Islet precursor cell (in vitro differentiated cells): ENCODE data around the gene IMPA2.
"Not testable (repeated sequence)": the region's sequence is repeated elsewhere in the genome, so short reads cannot be mapped to it uniquely, and the experiment has no call there.

Experiments used
- DNase-seq: peaks from one replicate; pipeline ENCODE4 v3.0.0-alpha.2; 2018

The IMPA2 gene

DNA sequence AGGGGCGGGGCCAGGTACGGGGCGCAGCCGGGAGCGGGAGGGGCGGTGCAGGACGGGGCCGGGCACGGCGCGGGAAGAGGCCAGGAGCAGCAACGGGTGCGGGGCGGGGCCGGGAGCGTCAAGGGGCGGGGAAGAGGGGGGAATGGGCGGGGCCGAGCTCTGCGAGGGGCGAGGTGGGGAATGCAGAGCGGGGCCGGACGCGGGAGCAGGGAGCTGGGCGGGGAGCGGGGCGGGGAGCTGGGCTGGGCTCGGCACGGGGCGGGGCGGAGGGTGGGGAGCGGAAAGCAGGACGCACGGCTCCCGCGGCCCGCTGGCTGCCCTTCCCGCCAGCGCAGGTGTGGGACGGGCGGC lies at the start of gene IMPA2:
Gene IMPA2 (plus strand): TSS at position 316 of the 351 bp plus-strand sequence. CDS start 163 bp downstream, outside the sequence.
- no peak for DNase-seq

DNA sequence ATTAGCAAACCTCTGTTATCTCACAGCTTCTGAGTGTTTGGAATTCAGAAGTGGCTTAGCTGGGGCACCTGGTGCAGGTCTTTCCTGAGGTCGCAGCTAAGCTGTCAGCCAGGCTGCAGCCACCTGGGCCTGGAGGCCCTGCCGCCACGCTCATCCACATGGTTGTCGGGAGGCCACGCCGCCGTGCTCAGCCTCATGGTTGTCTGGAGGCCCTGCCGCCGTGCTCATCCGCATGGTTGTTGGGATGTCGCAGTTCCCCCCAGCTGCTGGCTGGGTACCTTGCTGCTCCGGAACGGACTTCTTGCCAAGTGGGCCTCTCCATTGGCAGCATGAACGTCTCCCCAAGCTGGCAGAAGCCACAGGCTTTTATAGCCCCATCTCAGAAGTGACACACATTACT lies 48.9 kb upstream of the IMPA2 start:
- DNase-seq, result no peak

DNA sequence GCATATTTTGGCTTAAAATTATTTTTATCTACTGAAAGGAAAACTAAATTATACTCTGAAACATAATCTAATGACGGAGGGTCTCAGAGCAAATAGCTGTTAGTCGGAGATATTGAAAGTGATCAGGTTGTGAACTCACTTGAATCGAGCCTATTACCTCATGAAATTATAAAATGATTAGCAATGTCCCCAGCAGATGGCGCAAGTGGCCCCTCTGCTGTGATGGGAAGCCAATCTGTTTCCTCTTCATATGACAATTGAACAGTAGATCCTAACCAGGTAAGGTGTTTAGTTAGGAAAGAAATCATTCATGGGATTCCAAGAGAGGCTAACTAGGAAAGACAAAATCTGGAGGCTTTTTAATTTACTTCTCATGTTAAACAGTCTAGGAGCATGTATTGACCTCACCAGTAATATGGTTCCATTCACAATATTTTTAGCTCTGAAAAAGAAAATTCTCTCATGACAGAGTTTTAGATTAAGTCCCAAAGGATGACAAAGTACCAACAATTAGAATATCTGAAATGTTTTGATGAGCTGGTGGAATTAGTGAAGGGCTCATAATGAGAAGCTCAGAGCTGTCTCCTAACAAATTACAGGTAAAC lies 43.3 kb upstream of the IMPA2 start:
- peak; percentile 75 for DNase-seq

DNA sequence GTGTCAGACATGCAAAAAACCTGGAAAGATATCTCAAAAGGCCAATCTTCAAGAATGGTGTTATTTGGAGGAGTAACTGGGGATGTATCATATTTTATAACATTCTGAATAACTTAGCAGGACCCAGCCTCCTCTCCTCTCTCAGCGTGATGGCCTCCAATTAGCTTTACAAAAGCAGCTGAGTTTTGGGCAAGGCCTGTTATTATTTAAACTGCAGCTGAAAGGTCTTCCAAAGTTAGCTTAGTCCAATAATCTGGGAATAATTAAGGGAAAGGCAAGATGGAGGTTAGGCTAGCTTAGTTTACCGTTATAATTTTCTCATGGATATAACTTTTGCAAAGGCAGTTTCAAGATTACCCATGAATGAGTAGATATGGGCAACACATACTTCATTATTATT lies 40.4 kb upstream of the IMPA2 start:
- DNase-seq, result no peak

DNA sequence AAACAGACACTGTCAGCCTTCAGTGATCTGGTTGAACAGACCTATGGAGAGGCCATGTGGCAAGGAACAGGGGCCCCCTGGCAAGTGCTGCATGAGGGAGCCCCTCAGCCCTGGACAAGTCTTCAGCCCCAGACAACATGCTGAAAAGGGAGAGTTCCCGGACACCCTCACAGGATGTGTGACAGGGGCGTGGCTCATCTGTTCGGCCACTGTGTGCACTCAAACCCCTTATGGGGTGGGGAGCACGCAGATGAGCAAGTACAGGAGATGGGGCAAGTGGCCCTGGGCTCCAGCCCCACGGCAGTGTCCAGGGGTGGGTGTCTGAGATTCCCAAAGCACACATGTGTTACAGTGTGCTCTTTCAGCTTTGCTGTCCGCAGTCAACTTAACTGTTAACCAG lies 37.8 kb upstream of the IMPA2 start:
- DNase-seq, result no peak

DNA sequence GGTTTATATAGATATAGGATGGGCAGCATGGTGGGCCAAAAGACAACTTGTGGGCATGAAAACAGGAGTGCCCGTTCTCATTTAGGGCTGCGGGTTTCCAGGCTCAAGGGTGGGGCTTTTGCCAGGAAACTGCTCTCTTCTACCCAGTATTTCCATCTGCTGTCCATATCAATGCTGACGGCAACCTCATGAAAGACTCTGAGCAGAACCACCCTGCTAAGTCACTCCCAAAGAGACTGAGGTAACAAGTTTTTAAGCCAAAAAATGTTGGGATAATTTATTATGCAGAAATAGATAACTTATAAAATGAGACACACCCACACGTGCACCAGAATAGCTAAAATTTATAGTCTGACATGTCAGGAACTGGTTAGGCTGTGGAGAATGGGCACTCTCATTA lies 37.1 kb upstream of the IMPA2 start:
- DNase-seq, result no peak

DNA sequence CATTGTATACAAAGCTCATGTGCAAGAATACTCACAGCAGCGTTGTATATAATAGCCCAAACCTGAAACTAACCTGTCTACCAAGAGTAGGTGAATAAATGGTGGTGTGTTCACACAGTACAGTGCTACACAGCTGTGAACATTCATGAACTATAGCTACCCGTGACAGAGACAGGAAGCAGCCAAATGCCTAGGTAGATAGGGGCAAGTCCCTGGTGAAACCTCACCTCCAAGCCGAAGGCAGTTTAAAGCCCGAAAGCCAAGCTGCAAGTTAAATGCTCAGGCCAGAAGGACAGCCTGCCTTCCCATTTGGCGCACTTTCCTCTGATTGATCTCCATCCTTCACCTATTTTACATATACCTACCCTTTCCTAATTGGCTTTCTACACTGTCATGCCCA lies 36.5 kb upstream of the IMPA2 start:
- no peak for DNase-seq

DNA sequence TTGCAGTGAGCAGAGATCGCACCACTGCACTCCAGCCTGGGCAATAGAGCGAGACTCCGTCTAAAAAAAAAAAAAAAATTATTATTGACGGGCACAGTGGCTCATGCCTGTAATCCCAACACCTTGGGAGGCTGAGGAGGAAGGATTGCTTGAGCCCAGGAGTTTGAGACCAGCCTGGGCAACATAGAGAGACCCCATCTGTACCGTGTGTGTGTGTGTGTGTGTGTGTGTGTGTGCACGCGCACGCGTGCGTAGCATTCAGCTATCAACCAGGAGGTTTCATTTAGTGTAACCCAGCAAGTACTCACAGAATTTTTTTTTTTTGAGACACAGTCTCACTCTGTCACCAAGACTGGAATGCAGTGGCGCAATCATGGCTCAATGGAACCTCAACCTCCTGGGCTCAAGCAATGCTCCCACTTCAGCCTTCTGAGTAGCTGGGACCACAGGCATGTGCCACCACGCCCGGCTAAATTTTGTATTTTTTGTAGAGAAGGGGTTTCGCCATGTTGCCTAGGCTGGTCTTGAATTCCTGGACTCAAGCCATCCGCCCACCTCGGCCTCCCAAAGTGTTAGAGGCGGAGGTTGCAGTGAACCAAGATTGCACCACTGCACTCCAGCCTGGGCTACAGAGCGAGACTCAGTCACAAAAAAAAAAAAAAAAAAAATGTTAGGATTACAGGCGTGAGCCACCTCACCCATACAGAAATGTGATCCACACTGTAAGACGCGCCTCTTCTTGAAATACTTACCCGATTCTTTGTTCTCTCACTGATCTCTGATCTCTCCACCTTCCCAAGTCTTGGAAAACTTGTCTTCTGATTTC lies 35.3 kb upstream of the IMPA2 start:
- DNase-seq, result not testable (repeated sequence)

DNA sequence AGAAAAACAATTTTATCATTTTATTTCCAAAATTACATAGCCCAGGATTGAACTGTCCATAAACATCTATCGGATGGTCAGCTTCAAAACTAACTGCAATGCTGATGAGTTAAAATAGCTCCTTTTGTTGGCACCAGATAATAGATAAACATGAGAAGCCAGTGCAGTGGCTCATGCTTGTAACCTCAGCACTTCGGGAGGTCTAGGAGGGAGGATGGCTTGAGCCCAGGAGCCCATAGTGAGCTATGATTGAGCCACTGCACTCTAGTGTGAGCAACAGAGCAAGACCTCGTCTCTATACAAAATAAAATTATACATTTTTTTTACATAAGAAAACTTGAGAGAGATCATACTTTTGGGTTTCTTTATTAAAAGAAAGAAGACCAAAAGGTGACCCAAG lies 34.6 kb upstream of the IMPA2 start:
- DNase-seq, result no peak

DNA sequence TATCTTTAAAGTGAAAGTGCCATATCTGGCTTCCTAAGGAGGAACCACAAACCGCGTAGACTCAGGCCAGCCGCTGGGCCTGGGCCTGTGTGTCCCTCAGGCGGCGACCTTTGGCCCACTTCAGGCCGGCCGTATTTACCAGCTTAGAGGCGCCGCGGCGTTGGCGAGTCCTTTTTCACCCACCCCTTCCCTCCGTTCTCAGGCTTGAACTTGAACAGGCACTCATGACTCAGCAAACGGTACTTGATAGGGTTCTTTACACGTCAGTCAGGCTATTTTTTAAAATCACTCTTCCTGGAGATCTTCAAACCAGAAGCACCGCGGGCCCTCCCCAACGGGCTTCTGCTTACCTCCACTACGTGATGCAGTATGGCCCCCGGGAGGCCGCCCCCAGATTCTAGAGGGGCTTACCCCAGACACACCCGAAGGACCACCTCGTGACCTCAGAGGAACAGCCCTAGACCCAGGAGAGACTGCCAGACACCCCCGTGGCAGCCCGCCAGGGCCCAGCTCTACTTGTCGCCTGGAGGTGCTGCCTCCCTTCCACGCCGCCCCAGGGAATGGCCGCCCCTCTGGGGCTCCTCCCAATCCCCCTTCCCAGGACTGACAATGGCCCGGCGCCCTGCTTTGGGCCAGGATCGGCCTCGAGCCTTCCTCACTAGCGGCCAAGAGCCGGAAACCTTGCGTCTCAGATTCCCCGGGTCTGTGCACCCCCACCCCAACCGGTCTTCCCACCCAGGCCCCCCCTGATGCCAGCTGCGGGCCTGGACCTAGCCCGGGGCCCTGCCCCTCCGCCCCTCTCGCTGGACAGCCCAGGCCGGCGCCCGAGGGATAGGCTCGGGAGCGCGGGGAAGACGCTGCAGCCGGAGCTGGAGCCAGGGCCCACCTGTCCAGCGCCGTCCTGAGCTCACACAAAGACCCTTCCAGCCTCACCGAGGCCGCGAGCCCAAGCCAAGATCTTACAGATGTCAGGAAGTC lies 33.8 kb upstream of the IMPA2 start:
- DNase-seq, result peak; percentile 97

DNA sequence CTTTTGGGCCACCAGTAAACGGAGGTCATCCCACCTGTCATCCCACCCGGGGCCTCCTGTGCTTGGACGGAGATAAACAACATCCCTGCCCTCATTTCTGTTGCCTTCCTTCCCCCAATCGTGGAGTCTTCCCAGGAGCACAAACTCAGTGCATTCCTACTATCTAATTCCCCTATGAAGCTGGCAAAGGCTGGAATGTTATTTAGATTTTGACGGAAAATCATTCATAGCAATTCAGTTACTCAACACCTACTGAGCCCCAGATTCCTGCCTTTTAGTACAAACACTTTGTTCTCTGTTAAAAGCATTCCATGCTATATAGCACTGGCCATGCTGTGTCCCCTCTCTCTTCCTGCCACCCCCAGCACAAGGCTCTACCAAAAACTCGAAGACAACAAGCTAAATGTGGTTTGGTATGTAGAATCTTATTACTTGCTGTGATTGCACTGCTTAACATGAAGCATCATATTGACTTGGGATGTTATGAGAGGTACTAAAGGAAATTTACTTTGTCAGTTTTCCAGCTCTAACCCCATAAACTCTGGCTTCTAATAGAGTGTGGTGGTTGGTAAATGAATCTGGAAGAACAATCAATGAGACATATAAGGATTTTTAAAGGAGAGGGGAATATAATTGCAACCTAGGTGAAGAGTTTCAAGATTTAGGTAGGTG lies 32.3 kb upstream of the IMPA2 start:
- no peak for DNase-seq

DNA sequence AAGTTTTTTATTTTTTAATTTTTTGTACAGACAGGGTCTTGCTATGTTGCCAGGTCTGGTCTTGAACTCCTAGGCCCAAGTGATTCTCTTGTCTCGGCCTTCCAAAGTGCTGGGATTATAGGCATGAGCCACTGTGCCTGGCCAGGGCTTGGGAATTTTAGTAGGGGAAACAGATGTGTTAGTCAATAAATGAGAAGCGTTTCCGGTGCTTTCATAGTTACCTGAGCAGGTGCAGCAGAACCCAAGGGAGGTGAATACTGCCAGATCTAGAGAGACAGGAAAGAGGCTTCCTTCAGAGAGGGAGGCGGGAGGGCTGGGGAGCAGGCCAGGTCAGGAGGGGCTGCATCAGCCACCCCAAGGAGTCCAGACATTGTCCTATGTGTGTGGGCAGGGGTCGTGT lies 30.5 kb upstream of the IMPA2 start:
- no peak for DNase-seq

DNA sequence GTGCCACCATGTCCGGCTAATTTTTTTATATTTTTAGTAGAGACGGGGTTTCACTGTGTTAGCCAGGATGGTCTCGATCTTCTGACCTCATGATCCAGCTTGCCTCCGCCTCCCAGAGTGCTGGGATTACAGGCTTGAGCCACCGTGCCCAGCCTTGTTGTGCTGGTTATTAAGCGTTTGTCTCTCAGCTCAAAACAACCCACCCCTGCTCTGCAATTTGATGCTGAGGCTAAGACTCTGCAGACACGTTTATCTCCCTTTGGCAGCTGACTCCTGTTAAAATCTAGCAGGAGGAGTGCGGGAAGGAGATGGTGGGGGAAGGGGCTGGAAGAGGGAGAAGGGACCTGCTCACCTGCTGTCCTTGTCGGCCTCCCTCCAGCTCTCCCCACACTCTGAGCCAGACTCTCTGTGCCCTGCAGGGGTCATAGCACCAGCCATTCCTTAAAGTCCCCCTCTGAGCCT lies 29.9 kb upstream of the IMPA2 start:
- DNase-seq, result peak; percentile 80

DNA sequence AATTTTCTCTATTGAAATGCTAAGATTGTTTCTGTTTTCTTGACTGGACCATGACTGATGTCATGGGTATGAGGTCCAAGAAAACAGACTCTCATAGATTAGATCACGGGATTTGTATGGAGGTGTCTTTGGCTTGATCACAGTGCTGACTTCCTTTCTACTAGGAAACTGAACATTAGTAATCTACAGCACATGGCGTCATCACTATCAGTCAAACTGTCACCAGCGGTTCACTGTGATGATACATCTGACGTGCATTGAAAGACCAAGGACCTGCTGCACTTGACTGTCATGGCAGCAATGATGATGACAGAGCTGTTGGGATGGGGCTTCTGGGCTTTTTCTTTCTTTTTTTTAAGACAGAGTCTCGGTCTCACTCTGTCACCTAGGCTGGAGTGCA lies 28.2 kb upstream of the IMPA2 start:
- DNase-seq, result no peak

DNA sequence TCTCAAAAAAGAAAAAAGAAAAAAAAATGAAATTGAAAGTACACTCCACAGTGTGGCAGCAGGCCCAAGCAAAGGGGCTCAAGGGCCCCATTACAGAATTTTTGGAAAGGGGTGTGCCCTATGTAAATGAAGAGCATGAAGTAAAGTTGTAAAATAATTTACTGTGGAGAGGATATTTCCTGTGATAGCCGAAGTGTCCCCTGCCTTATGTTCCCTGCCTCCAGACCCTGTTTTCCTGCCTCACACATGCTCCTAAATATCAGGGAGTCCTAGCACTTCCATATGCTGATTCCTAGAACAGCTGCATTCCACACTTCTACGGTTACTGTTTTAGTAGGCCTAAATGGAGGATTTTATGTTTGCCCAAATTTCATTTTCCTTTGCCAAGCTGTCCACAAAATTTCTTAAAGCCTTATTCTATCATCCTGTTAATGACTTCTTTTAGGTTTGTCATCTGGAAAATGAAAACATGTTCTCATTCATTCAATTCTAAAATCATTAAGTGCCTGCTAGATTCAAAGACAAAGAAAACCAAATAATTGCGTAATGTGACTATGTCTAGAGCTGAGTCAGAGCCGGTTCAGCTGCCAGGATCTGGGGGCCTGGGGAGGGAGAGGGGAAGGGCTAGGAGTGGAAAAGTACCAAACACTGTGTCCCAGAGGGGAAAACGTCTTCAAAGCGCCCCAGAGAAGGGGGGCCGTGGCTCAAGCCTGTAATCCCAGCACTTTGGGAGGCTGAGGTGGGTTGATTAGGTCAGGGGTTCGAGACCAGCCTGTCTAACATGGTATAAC lies 25.9 kb upstream of the IMPA2 start:
- DNase-seq, result peak; percentile 93

DNA sequence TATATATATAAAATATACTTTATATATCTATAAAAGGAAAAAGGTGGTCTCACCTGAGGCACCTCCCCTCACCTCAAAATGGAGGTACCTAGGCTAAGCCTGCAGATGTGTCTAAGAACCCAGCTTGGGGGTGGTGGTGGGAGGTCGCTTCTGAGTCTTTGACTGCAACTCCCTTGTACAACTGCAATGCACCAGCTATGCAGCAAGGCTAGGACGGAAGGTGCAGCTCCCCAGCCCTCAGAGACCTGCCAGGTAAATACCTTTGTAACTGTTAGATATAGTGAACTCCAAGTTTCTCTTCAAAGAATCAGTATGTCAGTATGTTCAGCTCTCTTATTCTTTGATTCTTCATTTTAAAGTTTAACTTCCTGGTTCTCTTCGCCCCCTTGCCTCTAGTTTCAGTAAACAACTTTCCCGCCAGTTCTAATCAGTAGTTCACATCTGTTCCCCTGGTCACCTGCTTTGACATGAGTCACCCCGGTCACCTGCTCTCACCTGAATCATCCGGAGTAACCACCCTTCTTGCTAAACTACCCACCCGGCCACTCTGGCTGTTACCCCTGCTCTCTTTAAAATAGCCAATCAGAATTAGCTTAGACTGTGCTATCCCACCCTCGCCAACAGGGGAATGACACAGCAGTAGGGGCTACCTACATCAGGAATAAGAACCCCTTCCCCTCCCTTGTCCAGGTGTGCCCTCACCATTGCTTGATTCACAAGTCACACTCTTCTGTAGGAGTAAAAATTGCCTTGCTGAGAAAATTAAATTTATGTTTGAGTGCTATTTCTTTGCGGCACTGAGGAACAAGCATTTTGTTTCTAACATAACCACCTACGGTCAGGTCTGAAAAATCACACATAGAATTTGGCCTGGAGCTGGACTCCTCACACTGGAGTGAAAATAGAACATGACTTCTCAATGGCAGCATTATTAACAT lies 24.7 kb upstream of the IMPA2 start:
- peak; percentile 90 for DNase-seq

DNA sequence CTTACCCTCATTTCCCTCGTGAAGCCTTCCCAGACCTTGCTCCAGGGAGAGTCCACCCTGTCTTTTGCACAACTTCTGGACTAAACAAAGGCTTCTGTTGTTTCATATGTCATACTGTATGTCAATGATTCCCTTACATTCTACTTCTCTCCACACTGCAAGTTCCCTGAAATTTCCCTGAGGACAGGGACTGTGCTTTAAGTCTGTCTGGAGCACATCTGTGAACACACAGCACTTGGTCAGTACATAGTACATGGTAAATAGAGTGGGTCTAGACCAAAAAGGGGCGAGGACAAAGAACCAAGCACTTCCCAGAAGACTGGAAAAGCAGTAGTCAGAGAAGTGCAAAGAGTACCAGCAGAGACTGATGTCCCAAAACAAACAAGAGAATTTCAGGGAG lies 23.7 kb upstream of the IMPA2 start:
- no peak for DNase-seq

DNA sequence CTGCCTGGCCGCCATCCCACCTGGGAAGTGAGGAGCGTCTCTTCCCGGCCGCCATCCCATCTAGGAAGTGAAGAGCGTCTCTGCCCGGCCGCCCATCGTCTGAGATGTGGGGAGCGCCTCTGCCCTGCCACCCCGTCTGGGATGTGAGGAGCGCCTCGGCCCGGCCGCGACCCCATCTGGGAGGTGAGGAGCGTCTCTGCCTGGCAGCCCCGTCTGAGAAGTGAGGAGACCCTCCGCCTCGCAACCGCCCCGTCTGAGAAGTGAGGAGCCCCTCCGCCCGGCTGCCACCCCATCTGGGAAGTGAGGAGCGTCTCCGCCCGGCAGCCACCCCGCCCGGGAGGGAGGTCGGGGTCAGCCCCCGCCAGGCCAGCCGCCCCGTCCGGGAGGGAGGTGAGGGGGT lies 21.7 kb upstream of the IMPA2 start:
- DNase-seq, result not testable (repeated sequence)

DNA sequence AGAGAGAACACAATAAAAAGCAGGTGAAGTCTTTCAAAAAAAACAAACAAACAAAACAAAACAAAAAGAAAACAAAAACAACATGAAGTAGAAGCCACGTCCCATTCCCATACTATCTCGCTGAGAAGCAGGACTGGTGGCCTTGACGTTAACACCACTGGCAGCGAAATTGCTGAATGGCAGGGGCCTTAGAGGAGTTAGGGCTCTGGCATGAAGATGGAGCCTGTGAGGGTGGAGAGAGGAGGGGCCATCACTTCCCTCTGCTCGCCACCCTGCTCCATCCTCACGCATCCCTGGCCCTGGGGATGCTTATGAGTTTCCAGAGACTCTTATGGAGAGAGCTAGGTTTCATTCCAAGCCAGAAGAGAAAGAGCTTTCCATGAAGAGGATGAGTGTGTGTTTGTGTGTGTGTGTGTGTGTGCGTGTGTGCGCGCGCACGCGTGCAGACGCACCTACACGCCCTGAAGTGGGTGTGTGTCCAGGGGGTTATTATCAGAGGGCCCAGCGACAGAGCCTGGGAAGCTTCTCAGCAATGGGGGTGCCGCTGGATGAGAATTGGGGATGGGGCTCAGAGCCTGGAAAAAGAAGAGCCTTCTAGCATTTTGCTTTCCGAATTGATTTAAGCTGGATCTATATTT lies 20.4 kb upstream of the IMPA2 start:
- no peak for DNase-seq

DNA sequence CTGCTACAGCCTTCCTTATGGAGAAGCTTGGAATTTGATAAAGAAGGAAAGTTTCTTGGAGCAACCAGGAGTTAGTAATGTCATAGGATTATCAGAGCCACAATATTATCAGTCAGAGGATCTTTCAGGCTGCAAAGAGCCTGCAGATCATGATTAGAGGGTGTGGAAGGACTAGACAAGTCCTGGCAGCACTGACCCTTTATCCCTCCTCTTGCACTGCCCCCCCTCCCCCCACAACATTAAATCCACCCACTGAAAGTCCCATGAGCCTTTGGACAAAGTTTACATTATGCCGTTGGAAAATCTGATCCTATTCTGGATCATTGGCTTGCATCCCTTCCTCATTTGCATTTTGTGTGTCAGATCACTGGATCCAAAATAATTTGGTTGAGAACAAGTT lies 18.7 kb upstream of the IMPA2 start:
- no peak for DNase-seq
